ENCODE measurements around the gene ZNF638. TPM values are rescaled to one million over a fixed set of nuclear protein-coding genes. Genes with fewer than 3 reads are reported as not detected.

Gene ZNF638
- total RNA-seq, 1 experiment from 2014 or later = 80.8 TPM

DNA sequence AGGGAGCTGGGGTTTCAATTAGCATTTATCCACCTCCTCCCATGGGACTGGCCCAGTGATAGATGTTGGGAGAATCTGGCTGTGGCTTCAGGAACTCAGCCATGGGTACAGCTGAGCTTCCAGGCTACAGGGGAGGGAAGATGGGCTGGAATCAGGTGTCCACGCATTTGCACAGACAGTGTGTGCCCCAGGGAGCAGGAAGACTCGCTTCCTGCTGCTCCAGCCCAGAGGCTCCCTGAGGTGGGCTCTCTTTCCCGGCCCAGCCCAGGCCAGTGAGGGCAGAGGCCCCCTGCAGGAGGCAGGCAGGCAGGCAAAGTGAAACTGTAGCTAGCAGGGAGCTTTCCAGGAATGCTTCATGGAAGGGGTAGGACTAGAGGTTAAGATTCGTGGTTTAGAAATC is 150.5 kb downstream of the ZNF638 start:
- Histone ChIP-seq H3K4me3 (ENCODE audit: low read depth in 2 of 2, low read length in 2 of 2) (no peak overlapping the region), H3K36me3 (ENCODE audit: control insufficient read depth, insufficient read depth, low read length) (no peaks in the 10 kb centered on the region), H3K27ac (ENCODE audit: low read length) (no peak overlapping the region), H3K9me3 (ENCODE audit: control insufficient read depth, insufficient read depth, low read depth, low read length) (no peaks in the 10 kb centered on the region), H3K4me1 (ENCODE audit: control insufficient read depth, insufficient read depth, low read length) (no peaks in the 10 kb centered on the region), H3K27me3 (ENCODE audit: control insufficient read depth, insufficient read depth, low read length) (peaks cover 4% of the 10 kb centered on the region; the same call in 1 of the 2 replicates)
- 0 out of 2 replicates have a peak, but pooled peaks have one; percentile 36 for ATAC-seq
- CTCF ChIA-PET = no interaction called here
- in situ Hi-C loops (cut with HindIII; ENCODE audit: low pct_unique_long_range_greater_than_20kb, low sequenced_read_pairs) (no loop called here), intact Hi-C loops (cut with micrococcal nuclease; ENCODE audit: unreplicated experiment) (no loop called here)
- no TSS peak for BruUV-seq (replicated peaks)
- TF ChIP-seq POLR2AphosphoS5 (IDR thresholded peaks at IDR 0.05; ENCODE audit: low read depth, low read length) = no peak
- TF ChIP-seq SIN3A (IDR thresholded peaks at IDR 0.05; ENCODE audit: borderline replicate concordance, insufficient read depth, low read depth, low read length) = no peak
- TF ChIP-seq TCF7L2 (IDR thresholded peaks at IDR 0.05; ENCODE audit: low read depth, low read length) = no peak
- TF ChIP-seq, protein P1, sequence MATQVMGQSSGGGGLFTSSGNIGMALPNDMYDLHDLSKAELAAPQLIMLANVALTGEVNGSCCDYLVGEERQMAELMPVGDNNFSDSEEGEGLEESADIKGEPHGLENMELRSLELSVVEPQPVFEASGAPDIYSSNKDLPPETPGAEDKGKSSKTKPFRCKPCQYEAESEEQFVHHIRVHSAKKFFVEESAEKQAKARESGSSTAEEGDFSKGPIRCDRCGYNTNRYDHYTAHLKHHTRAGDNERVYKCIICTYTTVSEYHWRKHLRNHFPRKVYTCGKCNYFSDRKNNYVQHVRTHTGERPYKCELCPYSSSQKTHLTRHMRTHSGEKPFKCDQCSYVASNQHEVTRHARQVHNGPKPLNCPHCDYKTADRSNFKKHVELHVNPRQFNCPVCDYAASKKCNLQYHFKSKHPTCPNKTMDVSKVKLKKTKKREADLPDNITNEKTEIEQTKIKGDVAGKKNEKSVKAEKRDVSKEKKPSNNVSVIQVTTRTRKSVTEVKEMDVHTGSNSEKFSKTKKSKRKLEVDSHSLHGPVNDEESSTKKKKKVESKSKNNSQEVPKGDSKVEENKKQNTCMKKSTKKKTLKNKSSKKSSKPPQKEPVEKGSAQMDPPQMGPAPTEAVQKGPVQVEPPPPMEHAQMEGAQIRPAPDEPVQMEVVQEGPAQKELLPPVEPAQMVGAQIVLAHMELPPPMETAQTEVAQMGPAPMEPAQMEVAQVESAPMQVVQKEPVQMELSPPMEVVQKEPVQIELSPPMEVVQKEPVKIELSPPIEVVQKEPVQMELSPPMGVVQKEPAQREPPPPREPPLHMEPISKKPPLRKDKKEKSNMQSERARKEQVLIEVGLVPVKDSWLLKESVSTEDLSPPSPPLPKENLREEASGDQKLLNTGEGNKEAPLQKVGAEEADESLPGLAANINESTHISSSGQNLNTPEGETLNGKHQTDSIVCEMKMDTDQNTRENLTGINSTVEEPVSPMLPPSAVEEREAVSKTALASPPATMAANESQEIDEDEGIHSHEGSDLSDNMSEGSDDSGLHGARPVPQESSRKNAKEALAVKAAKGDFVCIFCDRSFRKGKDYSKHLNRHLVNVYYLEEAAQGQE (IDR thresholded peaks at IDR 0.05; ENCODE audit: insufficient read depth in 1 of 2, low read depth in 2 of 2, low read length in 1 of 2) = no peak
- TF ChIP-seq, protein P2, sequence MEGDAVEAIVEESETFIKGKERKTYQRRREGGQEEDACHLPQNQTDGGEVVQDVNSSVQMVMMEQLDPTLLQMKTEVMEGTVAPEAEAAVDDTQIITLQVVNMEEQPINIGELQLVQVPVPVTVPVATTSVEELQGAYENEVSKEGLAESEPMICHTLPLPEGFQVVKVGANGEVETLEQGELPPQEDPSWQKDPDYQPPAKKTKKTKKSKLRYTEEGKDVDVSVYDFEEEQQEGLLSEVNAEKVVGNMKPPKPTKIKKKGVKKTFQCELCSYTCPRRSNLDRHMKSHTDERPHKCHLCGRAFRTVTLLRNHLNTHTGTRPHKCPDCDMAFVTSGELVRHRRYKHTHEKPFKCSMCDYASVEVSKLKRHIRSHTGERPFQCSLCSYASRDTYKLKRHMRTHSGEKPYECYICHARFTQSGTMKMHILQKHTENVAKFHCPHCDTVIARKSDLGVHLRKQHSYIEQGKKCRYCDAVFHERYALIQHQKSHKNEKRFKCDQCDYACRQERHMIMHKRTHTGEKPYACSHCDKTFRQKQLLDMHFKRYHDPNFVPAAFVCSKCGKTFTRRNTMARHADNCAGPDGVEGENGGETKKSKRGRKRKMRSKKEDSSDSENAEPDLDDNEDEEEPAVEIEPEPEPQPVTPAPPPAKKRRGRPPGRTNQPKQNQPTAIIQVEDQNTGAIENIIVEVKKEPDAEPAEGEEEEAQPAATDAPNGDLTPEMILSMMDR (IDR thresholded peaks at IDR 0.05) = no peak
- DNase-seq (ENCODE audit: low read depth, low spot score) = no peak
- POLR2A ChIA-PET = no interaction called here

DNA sequence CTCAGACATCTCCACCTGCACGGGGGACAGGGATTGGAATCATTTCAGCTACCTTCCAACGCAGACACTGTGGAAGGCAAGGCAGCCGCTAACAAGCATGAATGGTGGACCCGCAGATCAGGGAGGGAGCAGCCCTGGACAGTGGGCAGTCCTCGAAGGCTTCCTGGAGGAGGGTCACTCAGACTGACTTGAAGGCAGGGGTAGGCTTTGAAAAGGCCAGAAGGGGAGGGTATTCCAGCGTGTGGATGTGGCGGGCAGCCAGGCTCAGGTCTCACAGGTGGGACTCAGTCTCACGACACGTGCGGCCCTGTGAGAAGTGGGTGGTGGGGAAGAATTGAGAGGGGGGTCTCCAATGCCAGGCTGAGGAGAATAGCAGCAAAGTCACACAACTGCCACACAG is 151.7 kb downstream of the ZNF638 start:
- ChIA-PET POLR2A (no interaction called here), CTCF (no interaction called here)
- in situ Hi-C loops (cut with HindIII; ENCODE audit: low pct_unique_long_range_greater_than_20kb, low sequenced_read_pairs) (no loop called here), intact Hi-C loops (cut with micrococcal nuclease; ENCODE audit: unreplicated experiment) (no loop called here)
- Histone ChIP-seq H3K27ac (ENCODE audit: low read length) (no peak overlapping the region), H3K4me3 (ENCODE audit: low read depth in 2 of 2, low read length in 2 of 2) (no peak overlapping the region), H3K36me3 (ENCODE audit: control insufficient read depth, insufficient read depth, low read length) (no peaks in the 10 kb centered on the region), H3K4me1 (ENCODE audit: control insufficient read depth, insufficient read depth, low read length) (no peaks in the 10 kb centered on the region), H3K9me3 (ENCODE audit: control insufficient read depth, insufficient read depth, low read depth, low read length) (no peaks in the 10 kb centered on the region), H3K27me3 (ENCODE audit: control insufficient read depth, insufficient read depth, low read length) (no peaks in the 10 kb centered on the region)
- BruUV-seq (replicated peaks) = no TSS peak
- TF ChIP-seq POLR2AphosphoS5 (IDR thresholded peaks at IDR 0.05; ENCODE audit: low read depth, low read length) = no peak
- TF ChIP-seq, protein P2 (IDR thresholded peaks at IDR 0.05) = no peak
- TF ChIP-seq TCF7L2 (IDR thresholded peaks at IDR 0.05; ENCODE audit: low read depth, low read length) = no peak
- no peak for TF ChIP-seq SIN3A (IDR thresholded peaks at IDR 0.05; ENCODE audit: borderline replicate concordance, insufficient read depth, low read depth, low read length)
- TF ChIP-seq, protein P1 (IDR thresholded peaks at IDR 0.05; ENCODE audit: insufficient read depth in 1 of 2, low read depth in 2 of 2, low read length in 1 of 2) = no peak
- ATAC-seq (no peak), DNase-seq (ENCODE audit: low read depth, low spot score) (no peak)

All from Panc1 (cell line).